ENCODE data around the gene FSTL4. TPM values are rescaled to one million over a fixed set of nuclear protein-coding genes. Genes with fewer than 3 reads are reported as not detected.

The FSTL4 gene
- total and polyA plus RNA-seq, 2 of the 4 experiments (the other 2 are of a cell fraction), result 0.18 TPM; not detected in 1

- dilution Hi-C loops (cut with HindIII; ENCODE audit: low sequenced_read_pairs, unreplicated experiment), result no loop called here
- 100% methylated on average over 1 of the region's 4 CpGs; no CpG with 5 or more reads in 1 of the 2 experiments for WGBS, 2 experiments (ENCODE audit: extremely low coverage in 2 of 2, insufficient read length in 1 of 2)
- Histone ChIP-seq H2AK5ac (ENCODE audit: low read depth, low read length) (no peak overlapping the region), H2BK120ac (ENCODE audit: low read depth, low read length) (no peak overlapping the region), H3K4me1 (ENCODE audit: control insufficient read depth, insufficient read depth, low read length) (no peaks in the 10 kb centered on the region), H3K56ac (ENCODE audit: extremely low read depth, insufficient read depth, low read length) (no peak overlapping the region), H3K14ac (replicated peaks; ENCODE audit: low read depth, low read length) (no peak overlapping the region), H3K27me3 (ENCODE audit: control insufficient read depth, insufficient read depth, low read length) (peaks cover 2% of the 10 kb centered on the region; the same call in 1 of the 2 replicates), H3K9ac (ENCODE audit: low read depth, low read length) (no peak overlapping the region), H3K4me3 (ENCODE audit: insufficient read depth, low read depth, low read length) (no peak overlapping the region), H4K8ac (ENCODE audit: low read depth in 2 of 2, low read length in 2 of 2) (no peak overlapping the region), H4K91ac (ENCODE audit: insufficient read depth, low read depth, low read length) (no peak overlapping the region), H3K79me1 (ENCODE audit: low read depth in 1 of 2, low read length in 2 of 2) (no peaks in the 10 kb centered on the region), H3K36me3 (ENCODE audit: control insufficient read depth, insufficient read depth, low read length) (no peaks in the 10 kb centered on the region), H2BK15ac (ENCODE audit: low read depth, low read length) (no peak overlapping the region), H3K9me1 (ENCODE audit: insufficient read depth, low read length) (no peaks in the 10 kb centered on the region), H3K27ac (ENCODE audit: insufficient read depth, low read length) (no peak overlapping the region), H3K9me3 (ENCODE audit: control insufficient read depth, insufficient read depth, low read length) (no peaks in the 10 kb centered on the region), H2AK9ac (replicated peaks; ENCODE audit: low read depth, low read length, poor library complexity) (no peak overlapping the region), H2BK5ac (ENCODE audit: low read depth, low read length, poor library complexity, severe bottlenecking) (no peak overlapping the region), H3K18ac (ENCODE audit: low read depth, low read length) (no peak overlapping the region), H2BK20ac (ENCODE audit: low read depth, low read length) (no peak overlapping the region), H4K5ac (ENCODE audit: low read depth, low read length) (no peak overlapping the region), H2AFZ (replicated peaks; ENCODE audit: low read length, poor library complexity) (no peak overlapping the region), H3K4me2 (ENCODE audit: low read depth, low read length) (no peak overlapping the region), H3K23ac (ENCODE audit: low read depth, low read length) (no peak overlapping the region), H3K4ac (ENCODE audit: low read depth, low read length) (no peak overlapping the region), H4K20me1 (ENCODE audit: insufficient read depth, low read length) (no peaks in the 10 kb centered on the region)
- TF ChIP-seq RFX5 (IDR thresholded peaks at IDR 0.05; ENCODE audit: low read depth, low read length) (no peak), FOS (IDR thresholded peaks at IDR 0.05; ENCODE audit: low read depth, low read length) (no peak), RAD21 (IDR thresholded peaks at IDR 0.05; ENCODE audit: low read length) (no peak), ELK1 (IDR thresholded peaks at IDR 0.05; ENCODE audit: borderline replicate concordance, low read depth, low read length) (no peak), BHLHE40 (IDR thresholded peaks at IDR 0.05; ENCODE audit: low read depth, low read length) (no peak), MAZ (IDR thresholded peaks at IDR 0.05; ENCODE audit: borderline replicate concordance, low read depth, low read length) (no peak), SMC3 (IDR thresholded peaks at IDR 0.05; ENCODE audit: low read depth, low read length) (no peak), MAFK (IDR thresholded peaks at IDR 0.05; ENCODE audit: low read depth, low read length) (no peak), NFE2L2 (IDR thresholded peaks at IDR 0.05; ENCODE audit: low read depth, low read length) (no peak)
- ChIA-PET CTCF (no interaction called here), POLR2A (ENCODE audit: unreplicated experiment) (no interaction called here)
- ATAC-seq (ENCODE audit: low read depth) (no peak), DNase-seq (no peak)
- no TSS peak for BruUV-seq (replicated peaks)
- in situ Hi-C loops (cut with MboI; ENCODE audit: low sequenced_read_pairs), result no loop called here
- intact Hi-C loops (cut with micrococcal nuclease), result no loop called here
Measured at GRCh38 chr5:133509742-133510079, 102.6 kb downstream of the FSTL4 start.

Data from IMR-90 (cell line).